K562 (cell line): ENCODE results near the gene POLR3G. TPM values are rescaled to one million over a fixed set of nuclear protein-coding genes. Genes with fewer than 3 reads are reported as not detected.

Experiments
- ELF4 ChIP-seq: fragments of 450-650 bp; formaldehyde crosslinking; IDR thresholded peaks from 2 replicates; pipeline ENCODE4 v1.4.0; 2022; ENCODE audit warnings: missing genetic modification characterization
- HDAC8 ChIP-seq: fragments of 450-650 bp; IDR thresholded peaks from 2 replicates; pipeline ENCODE4 v1.6.1; 2016; ENCODE audit warnings: mild to moderate bottlenecking, missing genetic modification characterization, moderate library complexity, missing compliant biosample characterization
- IFI16 ChIP-seq: fragments of 250-450 bp; sonication (Bioruptor Pico); IDR thresholded peaks from 2 replicates; pipeline ENCODE4 v2.1.2; 2022; ENCODE audit warnings: mild to moderate bottlenecking, inconsistent platforms
- KAT8 ChIP-seq: fragments of 450-650 bp; IDR thresholded peaks from 2 replicates; pipeline ENCODE4 v1.6.1; 2016; ENCODE audit warnings: low read depth, mild to moderate bottlenecking
- NR2C1 ChIP-seq, 2 experiments: fragments of 450-650 bp; IDR thresholded peaks; 2 replicates each; pipeline ENCODE4 v1.6.1; 2017; ENCODE audit warnings: mild to moderate bottlenecking in 2 of 2, antibody characterized with exemption in 1 of 2, inconsistent platforms in 1 of 2, missing compliant biosample characterization in 1 of 2, missing genetic modification characterization in 1 of 2
- PHF8 ChIP-seq: fragments of 200-600 bp; sonication (generic); IDR thresholded peaks from 2 replicates; pipeline ENCODE4 v1.6.1; 2012; ENCODE audit warnings: mixed run types, mild to moderate bottlenecking, inconsistent platforms, low read length, moderate library complexity, borderline replicate concordance
- POLR2AphosphoS5 ChIP-seq: IDR thresholded peaks from 2 replicates; pipeline ENCODE4 v1.6.1; 2011; ENCODE audit warnings: mild to moderate bottlenecking, low read depth, low read length, moderate library complexity; ENCODE audit not compliant: control insufficient read depth, insufficient read depth
- PPARD ChIP-seq: fragments of 250-450 bp; sonication (Bioruptor Pico); IDR thresholded peaks from 2 replicates; pipeline ENCODE4 v1.8.0; 2022; ENCODE audit warnings: inconsistent platforms, mild to moderate bottlenecking, moderate library complexity
- RBM25 ChIP-seq: fragments of 200-400 bp; formaldehyde crosslinking; IDR thresholded peaks from 2 replicates; pipeline ENCODE4 v1.6.1; 2018; ENCODE audit warnings: low read length, low read depth, moderate library complexity; ENCODE audit not compliant: severe bottlenecking
- RREB1 ChIP-seq: fragments of 250-450 bp; sonication (Bioruptor Pico); IDR thresholded peaks from 2 replicates; pipeline ENCODE4 v1.4.0; 2020
- XRCC4 ChIP-seq: IDR thresholded peaks from one replicate; pipeline ENCODE4 v1.6.1; 2011; ENCODE audit not compliant: insufficient read depth, insufficient read length; ENCODE audit errors: extremely low read depth
- ZFPM2 ChIP-seq: fragments of 250-450 bp; sonication (Bioruptor Pico); IDR thresholded peaks from 2 replicates; pipeline ENCODE4 v1.5.1; 2022; ENCODE audit warnings: mild to moderate bottlenecking
- ZNF263 ChIP-seq: sonication (generic); formaldehyde crosslinking; IDR thresholded peaks from 2 replicates; pipeline ENCODE4 v1.8.0; 2022; ENCODE audit warnings: mild to moderate bottlenecking, missing genetic modification reagents, borderline replicate concordance
- ZNF274 ChIP-seq: IDR thresholded peaks from 2 replicates; pipeline ENCODE4 v1.6.1; 2011; ENCODE audit warnings: low read depth, mild to moderate bottlenecking, low read length, moderate library complexity, borderline replicate concordance
- ZNF77 ChIP-seq: fragments of 250-450 bp; sonication (Bioruptor Pico); IDR thresholded peaks from 2 replicates; pipeline ENCODE4 v1.5.0; 2020
- polyA plus RNA-seq, 8 experiments: library from polyadenylated mRNA; depleted of rRNA in 4 of 8; stranded (reverse) in 5 of 8; unstranded in 3 of 8; fragments of >200 nt; fragmentation: Nextera tagmentation in 2 of 8; fragmentation: Illumina TruSeq in 1 of 8; extraction: Ambion mirVana in 2 of 8; extraction: Trizol in 1 of 8; gene quantifications; 2 replicates each; pipeline versions ENCODE4 v1.2.1 to v1.2.3, GENCODE V29; 2011 to 2014; ENCODE audit warnings: inconsistent platforms in 1 of 8, missing spikeins in 1 of 8
- total RNA-seq, 7 experiments: library from RNA; depleted of rRNA in 6 of 7; stranded (reverse); fragments of >200 nt in 6 of 7; fragmentation: Illumina TruSeq in 2 of 7; extraction: Trizol in 2 of 7; gene quantifications; 2 replicates each; pipeline versions ENCODE4 v1.2.1 to v1.2.3, GENCODE V29; 2011 to 2021; ENCODE audit warnings: low replicate concordance in 1 of 7
- TF ChIP-seq, protein P1 (sequence below): sonication (generic); formaldehyde crosslinking; IDR thresholded peaks from 2 replicates; pipeline ENCODE4 v1.8.0; 2023; ENCODE audit warnings: missing genetic modification reagents, mild to moderate bottlenecking, borderline replicate concordance

POLR3G gene
- total and polyA plus RNA-seq, 9 of the 15 experiments (the other 6 are each of a cell fraction or from before 2014, with no cell fraction given), result 39.0 to 111 (median 59.0) TPM

DNA sequence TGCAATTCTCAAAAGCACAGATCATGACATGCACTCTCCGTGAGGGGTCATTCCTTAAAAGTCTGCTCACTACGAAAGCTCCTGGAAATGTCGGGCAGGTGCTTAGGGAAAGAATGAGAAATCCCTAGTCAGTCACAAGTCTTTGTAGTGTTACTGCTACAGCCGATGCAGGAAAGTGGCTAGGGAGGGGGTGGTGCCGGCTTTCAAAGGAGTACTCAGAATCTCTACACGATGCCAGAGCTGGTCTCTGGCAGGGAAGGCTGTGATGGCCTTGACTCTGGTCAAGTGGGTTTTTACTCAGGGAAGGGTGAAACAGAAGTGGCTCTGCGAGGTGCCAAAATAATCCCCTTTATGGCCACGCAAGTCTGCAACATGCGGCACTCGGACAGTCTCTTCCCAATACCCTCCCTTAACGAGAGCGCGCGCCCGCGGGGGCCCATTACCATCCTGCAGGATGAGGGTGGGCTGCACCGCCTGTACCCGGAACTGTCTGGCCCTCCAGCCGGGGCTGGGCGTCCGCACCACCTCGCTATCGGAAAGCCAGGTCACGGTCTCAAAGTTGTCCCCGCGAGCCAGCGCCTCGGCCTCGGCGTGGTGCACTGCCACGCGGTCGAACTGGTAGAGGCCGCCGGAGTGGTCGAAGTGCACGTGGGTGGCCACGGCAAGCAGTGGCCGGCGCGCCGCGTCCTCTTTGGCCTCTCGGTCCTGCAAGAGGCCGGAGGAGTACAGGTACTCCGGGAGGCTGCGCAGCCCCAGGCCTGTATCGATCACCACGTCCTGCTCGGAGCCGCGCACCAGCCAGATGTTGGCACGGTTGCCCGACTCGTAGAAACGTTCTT lies 1.0 kb upstream of the POLR3G start (continued):
- TF ChIP-seq, protein P1, sequence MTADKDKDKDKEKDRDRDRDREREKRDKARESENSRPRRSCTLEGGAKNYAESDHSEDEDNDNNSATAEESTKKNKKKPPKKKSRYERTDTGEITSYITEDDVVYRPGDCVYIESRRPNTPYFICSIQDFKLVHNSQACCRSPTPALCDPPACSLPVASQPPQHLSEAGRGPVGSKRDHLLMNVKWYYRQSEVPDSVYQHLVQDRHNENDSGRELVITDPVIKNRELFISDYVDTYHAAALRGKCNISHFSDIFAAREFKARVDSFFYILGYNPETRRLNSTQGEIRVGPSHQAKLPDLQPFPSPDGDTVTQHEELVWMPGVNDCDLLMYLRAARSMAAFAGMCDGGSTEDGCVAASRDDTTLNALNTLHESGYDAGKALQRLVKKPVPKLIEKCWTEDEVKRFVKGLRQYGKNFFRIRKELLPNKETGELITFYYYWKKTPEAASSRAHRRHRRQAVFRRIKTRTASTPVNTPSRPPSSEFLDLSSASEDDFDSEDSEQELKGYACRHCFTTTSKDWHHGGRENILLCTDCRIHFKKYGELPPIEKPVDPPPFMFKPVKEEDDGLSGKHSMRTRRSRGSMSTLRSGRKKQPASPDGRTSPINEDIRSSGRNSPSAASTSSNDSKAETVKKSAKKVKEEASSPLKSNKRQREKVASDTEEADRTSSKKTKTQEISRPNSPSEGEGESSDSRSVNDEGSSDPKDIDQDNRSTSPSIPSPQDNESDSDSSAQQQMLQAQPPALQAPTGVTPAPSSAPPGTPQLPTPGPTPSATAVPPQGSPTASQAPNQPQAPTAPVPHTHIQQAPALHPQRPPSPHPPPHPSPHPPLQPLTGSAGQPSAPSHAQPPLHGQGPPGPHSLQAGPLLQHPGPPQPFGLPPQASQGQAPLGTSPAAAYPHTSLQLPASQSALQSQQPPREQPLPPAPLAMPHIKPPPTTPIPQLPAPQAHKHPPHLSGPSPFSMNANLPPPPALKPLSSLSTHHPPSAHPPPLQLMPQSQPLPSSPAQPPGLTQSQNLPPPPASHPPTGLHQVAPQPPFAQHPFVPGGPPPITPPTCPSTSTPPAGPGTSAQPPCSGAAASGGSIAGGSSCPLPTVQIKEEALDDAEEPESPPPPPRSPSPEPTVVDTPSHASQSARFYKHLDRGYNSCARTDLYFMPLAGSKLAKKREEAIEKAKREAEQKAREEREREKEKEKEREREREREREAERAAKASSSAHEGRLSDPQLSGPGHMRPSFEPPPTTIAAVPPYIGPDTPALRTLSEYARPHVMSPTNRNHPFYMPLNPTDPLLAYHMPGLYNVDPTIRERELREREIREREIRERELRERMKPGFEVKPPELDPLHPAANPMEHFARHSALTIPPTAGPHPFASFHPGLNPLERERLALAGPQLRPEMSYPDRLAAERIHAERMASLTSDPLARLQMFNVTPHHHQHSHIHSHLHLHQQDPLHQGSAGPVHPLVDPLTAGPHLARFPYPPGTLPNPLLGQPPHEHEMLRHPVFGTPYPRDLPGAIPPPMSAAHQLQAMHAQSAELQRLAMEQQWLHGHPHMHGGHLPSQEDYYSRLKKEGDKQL (CRISPR knock-in tag), result peak; percentile 63; the same call in 1 of the 2 replicates
- TF ChIP-seq PHF8 (no peak), RBM25 (no peak), ZNF263 (CRISPR knock-in tag) (peak; percentile 29), PPARD (CRISPR knock-in tag) (no peak), ZNF274 (no peak), ELF4 (no peak), NR2C1 (IDR thresholded peaks at IDR 0.05) (no peak), NR2C1 (tag; IDR thresholded peaks at IDR 0.05) (0 out of 2 replicates have a peak, but pooled peaks have one; percentile 13), IFI16 (no peak), KAT8 (no peak), RREB1 (CRISPR knock-in tag) (no peak), POLR2AphosphoS5 (no peak), XRCC4 (no peak), ZNF77 (CRISPR knock-in tag) (no peak), HDAC8 (tag) (0 out of 2 replicates have a peak, but pooled peaks have one; percentile 14), ZFPM2 (CRISPR knock-in tag) (no peak)
